Fibroblast of gingiva (primary cell): Measurements from ENCODE around the gene PMVK.
"Not testable (repeated sequence)": the region's sequence is repeated elsewhere in the genome, so short reads cannot be mapped to it uniquely, and the experiment has no call there.

Source experiments
- DNase-seq: peaks from one replicate; pipeline ENCODE4 v3.0.0-alpha.2; 2011; ENCODE audit warnings: low read depth

The PMVK gene

GRCh38 chr1:154913273-154913672, 23.2 kb downstream of the PMVK start:
- DNase-seq, result no peak

GRCh38 chr1:154912755-154913154, 23.8 kb downstream of the PMVK start:
- DNase-seq, result no peak

- DNase-seq, result no peak
These were observed 24.6 kb downstream of the PMVK start for GRCh38 chr1:154911691-154912550.

GRCh38 chr1:154910851-154911250, 25.7 kb downstream of the PMVK start:
- no peak for DNase-seq

- DNase-seq, result no peak
These were observed 27.6 kb downstream of the PMVK start for GRCh38 chr1:154908937-154909336.

GRCh38 chr1:154908129-154908528, 28.4 kb downstream of the PMVK start:
- DNase-seq, result not testable (repeated sequence)

- DNase-seq, result no peak
These were observed 29.9 kb downstream of the PMVK start for GRCh38 chr1:154906621-154907081.

- DNase-seq, result peak; percentile 14
These were observed 33.5 kb downstream of the PMVK start for GRCh38 chr1:154902938-154903566.

- no peak for DNase-seq
These were observed 34.9 kb downstream of the PMVK start for GRCh38 chr1:154901591-154901990.

GRCh38 chr1:154899041-154899440, 37.5 kb downstream of the PMVK start:
- DNase-seq, result no peak

GRCh38 chr1:154896771-154897286, 39.7 kb downstream of the PMVK start:
- no peak for DNase-seq

GRCh38 chr1:154895798-154896197, 40.7 kb downstream of the PMVK start:
- no peak for DNase-seq

- no peak for DNase-seq
These were observed 45.1 kb downstream of the PMVK start for GRCh38 chr1:154891452-154891851.

- DNase-seq, result no peak
These were observed 47.8 kb downstream of the PMVK start for GRCh38 chr1:154888757-154889156.

GRCh38 chr1:154886281-154887015, 50.1 kb downstream of the PMVK start:
- DNase-seq, result no peak

GRCh38 chr1:154884869-154885701, 51.4 kb downstream of the PMVK start:
- no peak for DNase-seq

GRCh38 chr1:154883919-154884868, 52.3 kb downstream of the PMVK start:
- no peak for DNase-seq

GRCh38 chr1:154881820-154882535, 54.5 kb downstream of the PMVK start:
- no peak for DNase-seq

- DNase-seq, result no peak
These were observed 55.8 kb downstream of the PMVK start for GRCh38 chr1:154880671-154881070.

- DNase-seq, result no peak
These were observed 57.5 kb downstream of the PMVK start for GRCh38 chr1:154879038-154879421.
